GM18867 (cell line): ENCODE data around the gene CACNA1B.
A peak's percentile ranks its signal among the peaks of the same experiment; 100 is the strongest.
"Not testable (repeated sequence)": the region's sequence is repeated elsewhere in the genome, so short reads cannot be mapped to it uniquely, and the experiment has no call there.

Source experiments
- ATAC-seq: cut with Tn5 transposase; IDR thresholded peaks from one replicate; pipeline ENCODE4 v1.9.1; 2021; ENCODE audit warnings: mild to moderate bottlenecking, moderate library complexity; ENCODE audit not compliant: unreplicated experiment

Gene CACNA1B

GRCh38 chr9:138126858-138127584 is 249.4 kb downstream of the CACNA1B start:
- ATAC-seq = peak; percentile 55

- not testable (repeated sequence) for ATAC-seq
These were observed 250.4 kb downstream of the CACNA1B start for GRCh38 chr9:138128027-138128426.

- not testable (repeated sequence) for ATAC-seq
These were observed 251.7 kb downstream of the CACNA1B start for GRCh38 chr9:138129318-138129717.

- not testable (repeated sequence) for ATAC-seq
These were observed 255.5 kb downstream of the CACNA1B start for GRCh38 chr9:138132946-138133705.

GRCh38 chr9:138134581-138134980 is 257.0 kb downstream of the CACNA1B start:
- not testable (repeated sequence) for ATAC-seq

- ATAC-seq = not testable (repeated sequence)
These were observed 261.5 kb downstream of the CACNA1B start for GRCh38 chr9:138139096-138139495.

GRCh38 chr9:138140980-138141379 is 263.4 kb downstream of the CACNA1B start:
- ATAC-seq = not testable (repeated sequence)

- not testable (repeated sequence) for ATAC-seq
These were observed 265.1 kb downstream of the CACNA1B start for GRCh38 chr9:138142528-138143244.

- not testable (repeated sequence) for ATAC-seq
These were observed 265.9 kb downstream of the CACNA1B start for GRCh38 chr9:138143491-138143890.

GRCh38 chr9:138147556-138147955 is 270.0 kb downstream of the CACNA1B start:
- not testable (repeated sequence) for ATAC-seq

GRCh38 chr9:138149672-138150656 is 272.4 kb downstream of the CACNA1B start:
- not testable (repeated sequence) for ATAC-seq

- peak; percentile 52 for ATAC-seq
These were observed 278.2 kb downstream of the CACNA1B start for GRCh38 chr9:138155788-138156187.

- ATAC-seq = not testable (repeated sequence)
These were observed 289.2 kb downstream of the CACNA1B start for GRCh38 chr9:138166793-138167192.
